Activated CD8-positive, alpha-beta T cell treated with anti-CD3 and anti-CD28 coated beads for 36 hours (primary cell): ENCODE results near the gene MAP4K1. TPM values are rescaled to one million over a fixed set of nuclear protein-coding genes. Genes with fewer than 3 reads are reported as not detected.
"Not testable (repeated sequence)": the region's sequence is repeated elsewhere in the genome, so short reads cannot be mapped to it uniquely, and the experiment has no call there.

Experiments
- ATAC-seq: fragments of 200-7000 bp; cut with Tn5 transposase; one replicate; pipeline ENCODE4 v1.10.0; 2021; ENCODE audit warnings: mild to moderate bottlenecking, moderate library complexity
- CTCF ChIA-PET: fragments of 350-600 bp; sonication (Branson Sonifier 250); formaldehyde crosslinking; loops from one replicate; lab custom pipeline; 2021; ENCODE audit warnings: antibody characterized with exemption; lab: Charles Lee
- POLR2A ChIA-PET: fragments of 350-600 bp; sonication (Branson Sonifier 250); formaldehyde crosslinking; loops from one replicate; lab custom pipeline; 2021; ENCODE audit warnings: antibody characterized with exemption; lab: Charles Lee
- DNase-seq: peaks from one replicate; pipeline ENCODE4 v3.0.0-alpha.2; 2020
- H3K27ac Mint-ChIP-seq: one replicate; pipeline ENCODE4 v1.8.0; 2021; ENCODE audit warnings: mild to moderate bottlenecking, mixed read lengths
- H3K27me3 Mint-ChIP-seq: one replicate; pipeline ENCODE4 v1.8.0; 2021; ENCODE audit warnings: mixed read lengths
- H3K36me3 Mint-ChIP-seq: one replicate; pipeline ENCODE4 v1.8.0; 2021; ENCODE audit warnings: low read depth, mixed read lengths
- H3K4me1 Mint-ChIP-seq: one replicate; pipeline ENCODE4 v1.8.0; 2021; ENCODE audit warnings: low read depth, mixed read lengths
- H3K4me3 Mint-ChIP-seq: one replicate; pipeline ENCODE4 v1.8.0; 2021; ENCODE audit warnings: mild to moderate bottlenecking, moderate library complexity, mixed read lengths
- H3K9me3 Mint-ChIP-seq: one replicate; pipeline ENCODE4 v1.8.0; 2021; ENCODE audit warnings: mixed read lengths
- CTCF ChIP-seq: fragments of 200-600 bp; IDR thresholded peaks from one replicate; pipeline ENCODE4 v1.8.0; 2022; ENCODE audit warnings: antibody characterized with exemption, mild to moderate bottlenecking
- intact Hi-C: fragments of 100-400 bp; cut with micrococcal nuclease; formaldehyde crosslinking; loops from one replicate; pipeline ENCODE4 v1.10.0; 2022
- total RNA-seq, 2 experiments: library from RNA; stranded (reverse); gene quantifications; one replicate each; pipeline ENCODE4 v1.2.3, GENCODE V29; 2021

The MAP4K1 gene
- total RNA-seq, 2 experiments from 2014 or later, result 166 to 174 TPM

- DNase-seq (no peak), ATAC-seq (peak; percentile 27)
- intact Hi-C loops, result no loop called here
- Mint-ChIP-seq H3K36me3 (peaks cover 10% of the 10 kb centered on the region), H3K9me3 (no peaks in the 10 kb centered on the region), H3K4me3 (no peak overlapping the region), H3K27ac (no peak overlapping the region), H3K27me3 (no peaks in the 10 kb centered on the region), H3K4me1 (peaks cover 8% of the 10 kb centered on the region)
- POLR2A ChIA-PET, result no interaction called here
- CTCF ChIA-PET, result no interaction called here
- no peak for TF ChIP-seq CTCF
These were observed 34.4 kb downstream of the MAP4K1 start for GRCh38 chr19:38583219-38583984.

GRCh38 chr19:38580080-38580479 is 37.7 kb downstream of the MAP4K1 start:
- intact Hi-C loops, result no loop called here
- ChIA-PET POLR2A (no interaction called here), CTCF (interaction anchor here (1.6 kb wide), 1 partner anchor 10 kb away, joined by 3 read pairs; no protein-coding TSS in a partner anchor)
- ATAC-seq (no peak), DNase-seq (no peak)
- Mint-ChIP-seq H3K27ac (no peak overlapping the region), H3K9me3 (no peaks in the 10 kb centered on the region), H3K36me3 (no peaks in the 10 kb centered on the region), H3K4me3 (no peak overlapping the region), H3K27me3 (no peaks in the 10 kb centered on the region), H3K4me1 (peaks cover 8% of the 10 kb centered on the region)
- no peak for TF ChIP-seq CTCF

- H3K27ac Mint-ChIP-seq, H3K36me3 Mint-ChIP-seq, POLR2A ChIA-PET, H3K4me3 Mint-ChIP-seq, H3K27me3 Mint-ChIP-seq, ATAC-seq, DNase-seq, H3K4me1 Mint-ChIP-seq, H3K9me3 Mint-ChIP-seq, intact Hi-C loops: not testable (repeated sequence)
- CTCF ChIA-PET, result interaction anchor here (0.6 to 1.6 kb wide), 2 partner anchors 11 to 55 kb away, joined by 3 read pairs; no protein-coding TSS in a partner anchor
These were observed 38.4 kb downstream of the MAP4K1 start for GRCh38 chr19:38579304-38579703.

GRCh38 chr19:38577826-38578225 is 39.9 kb downstream of the MAP4K1 start:
- CTCF ChIA-PET, result no interaction called here
- intact Hi-C loops, result no loop called here
- Mint-ChIP-seq H3K36me3 (no peaks in the 10 kb centered on the region), H3K4me3 (no peak overlapping the region), H3K27me3 (no peaks in the 10 kb centered on the region), H3K9me3 (no peaks in the 10 kb centered on the region), H3K4me1 (peaks cover 3% of the 10 kb centered on the region), H3K27ac (no peak overlapping the region)
- no peak for TF ChIP-seq CTCF
- POLR2A ChIA-PET, result no interaction called here
- no peak for ATAC-seq
- no peak for DNase-seq

GRCh38 chr19:38571682-38572081 is 46.1 kb downstream of the MAP4K1 start:
- DNase-seq (no peak), ATAC-seq (no peak)
- Mint-ChIP-seq H3K27ac (no peak overlapping the region), H3K4me1 (no peaks in the 10 kb centered on the region), H3K36me3 (no peaks in the 10 kb centered on the region), H3K9me3 (no peaks in the 10 kb centered on the region), H3K4me3 (no peak overlapping the region), H3K27me3 (peaks cover 3% of the 10 kb centered on the region)
- no peak for TF ChIP-seq CTCF
- intact Hi-C loops, result no loop called here
- CTCF ChIA-PET, result no interaction called here
- POLR2A ChIA-PET, result interaction anchor here (0.6 kb wide), 2 partner anchors 44 to 89 kb away, joined by 3 read pairs; no protein-coding TSS in a partner anchor
